HG02798 (cell line): ENCODE results near the gene SPATA9.

Experiments used
- ATAC-seq: cut with Tn5 transposase; IDR thresholded peaks from one replicate; pipeline ENCODE4 v1.9.1; 2021; ENCODE audit warnings: mild to moderate bottlenecking; ENCODE audit not compliant: unreplicated experiment, poor library complexity

The SPATA9 gene

GRCh38 chr5:95682891-95683290, at the start of gene SPATA9:
SPATA9 (minus strand) TSS chr5:95682991; CDS start chr5:95682854, 137 bp downstream.
- ATAC-seq = no peak

- peak; percentile 33 for ATAC-seq
These were observed 49.1 kb upstream of the SPATA9 start for GRCh38 chr5:95731571-95732554.

GRCh38 chr5:95730730-95731570, 48.2 kb upstream of the SPATA9 start, which contains the start of gene RHOBTB3:
RHOBTB3 (plus strand) TSS chr5:95731336; CDS start chr5:95731683, 347 bp downstream.
- peak; percentile 60 for ATAC-seq

- no peak for ATAC-seq
These were observed 47.4 kb upstream of the SPATA9 start for GRCh38 chr5:95730011-95730700.

GRCh38 chr5:95729115-95730010, 46.6 kb upstream of the SPATA9 start:
- ATAC-seq = no peak

GRCh38 chr5:95728494-95729114, 45.8 kb upstream of the SPATA9 start:
- ATAC-seq = no peak

GRCh38 chr5:95727764-95728191, 45.0 kb upstream of the SPATA9 start:
- peak; percentile 36 for ATAC-seq

- no peak for ATAC-seq
These were observed 44.3 kb upstream of the SPATA9 start for GRCh38 chr5:95726811-95727763.

GRCh38 chr5:95725937-95726810, 43.4 kb upstream of the SPATA9 start:
- peak; percentile 45 for ATAC-seq

- no peak for ATAC-seq
These were observed 42.5 kb upstream of the SPATA9 start for GRCh38 chr5:95725071-95725820.

GRCh38 chr5:95723632-95724369, 41.0 kb upstream of the SPATA9 start:
- no peak for ATAC-seq

GRCh38 chr5:95721582-95722295, 38.9 kb upstream of the SPATA9 start:
- ATAC-seq = no peak

- ATAC-seq = no peak
These were observed 37.4 kb upstream of the SPATA9 start for GRCh38 chr5:95720094-95720786.

- no peak for ATAC-seq
These were observed 35.9 kb upstream of the SPATA9 start for GRCh38 chr5:95718738-95719137.
